DND-41 (cell line): ENCODE results near the gene BTBD2.

Experiments used
- EZH2 ChIP-seq: IDR thresholded peaks from 3 replicates; pipeline ENCODE4 v1.6.1; 2012; ENCODE audit warnings: borderline replicate concordance, low read depth, mild to moderate bottlenecking, moderate library complexity, low read length, inconsistent platforms; ENCODE audit not compliant: severe bottlenecking
- TF ChIP-seq, protein P1 (sequence below): IDR thresholded peaks from 2 replicates; pipeline ENCODE4 v1.5.1; 2012; ENCODE audit warnings: borderline replicate concordance, low read length, moderate library complexity, mild to moderate bottlenecking; ENCODE audit not compliant: poor library complexity, severe bottlenecking; ENCODE audit errors: extremely low read depth

DNA sequence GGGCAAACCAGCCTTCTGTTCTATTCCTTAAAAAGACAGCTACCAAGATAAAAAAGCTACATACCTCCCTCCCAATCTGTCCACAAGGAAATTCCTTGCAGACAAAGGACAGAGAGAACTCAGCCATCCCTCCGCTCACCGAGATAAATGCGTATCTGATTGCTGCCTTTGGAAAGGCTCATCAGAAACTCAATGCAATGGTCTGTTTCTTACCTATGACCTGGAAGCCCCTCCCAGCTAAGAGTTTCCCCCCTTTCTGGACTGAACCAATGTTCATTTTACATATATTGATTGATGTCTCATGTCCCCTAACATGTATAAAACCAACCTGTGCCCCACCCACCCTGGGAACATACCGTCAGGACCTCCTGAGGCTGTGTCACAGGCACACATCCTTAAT, 11.6 kb downstream of the BTBD2 start:
- TF ChIP-seq, protein P1, sequence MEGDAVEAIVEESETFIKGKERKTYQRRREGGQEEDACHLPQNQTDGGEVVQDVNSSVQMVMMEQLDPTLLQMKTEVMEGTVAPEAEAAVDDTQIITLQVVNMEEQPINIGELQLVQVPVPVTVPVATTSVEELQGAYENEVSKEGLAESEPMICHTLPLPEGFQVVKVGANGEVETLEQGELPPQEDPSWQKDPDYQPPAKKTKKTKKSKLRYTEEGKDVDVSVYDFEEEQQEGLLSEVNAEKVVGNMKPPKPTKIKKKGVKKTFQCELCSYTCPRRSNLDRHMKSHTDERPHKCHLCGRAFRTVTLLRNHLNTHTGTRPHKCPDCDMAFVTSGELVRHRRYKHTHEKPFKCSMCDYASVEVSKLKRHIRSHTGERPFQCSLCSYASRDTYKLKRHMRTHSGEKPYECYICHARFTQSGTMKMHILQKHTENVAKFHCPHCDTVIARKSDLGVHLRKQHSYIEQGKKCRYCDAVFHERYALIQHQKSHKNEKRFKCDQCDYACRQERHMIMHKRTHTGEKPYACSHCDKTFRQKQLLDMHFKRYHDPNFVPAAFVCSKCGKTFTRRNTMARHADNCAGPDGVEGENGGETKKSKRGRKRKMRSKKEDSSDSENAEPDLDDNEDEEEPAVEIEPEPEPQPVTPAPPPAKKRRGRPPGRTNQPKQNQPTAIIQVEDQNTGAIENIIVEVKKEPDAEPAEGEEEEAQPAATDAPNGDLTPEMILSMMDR, result no peak
- no peak for TF ChIP-seq EZH2
